ENCODE measurements around the gene ROR2.

- TF ChIP-seq SIN3A (IDR thresholded peaks at IDR 0.05; ENCODE audit: borderline replicate concordance, insufficient read depth, low read length) (no peak), POLR2AphosphoS5 (IDR thresholded peaks at IDR 0.05; ENCODE audit: low read depth, low read length) (no peak), TAF1 (IDR thresholded peaks at IDR 0.05; ENCODE audit: borderline replicate concordance, insufficient read depth, low read length) (no peak)
These were observed 44.0 kb downstream of the ROR2 start for GRCh38 chr9:91905991-91906469.
